HL-60 (cell line): Measurements from ENCODE around the gene KCNMA1.

Source experiments
- GABPA ChIP-seq: IDR thresholded peaks from 2 replicates; pipeline ENCODE4 v1.6.1; 2012; ENCODE audit warnings: low read depth
- POLR2AphosphoS5 ChIP-seq: IDR thresholded peaks from 2 replicates; pipeline ENCODE4 v1.6.1; 2012; ENCODE audit warnings: low read depth
- TF ChIP-seq, protein P1 (sequence below): IDR thresholded peaks from one replicate; pipeline ENCODE4 v1.5.1; 2011; ENCODE audit warnings: low read length, control low read depth, inconsistent platforms; ENCODE audit not compliant: insufficient read depth
- TF ChIP-seq, protein P2 (sequence below): IDR thresholded peaks from 2 replicates; pipeline ENCODE4 v1.6.1; 2012; ENCODE audit warnings: low read depth; ENCODE audit not compliant: insufficient replicate concordance

DNA sequence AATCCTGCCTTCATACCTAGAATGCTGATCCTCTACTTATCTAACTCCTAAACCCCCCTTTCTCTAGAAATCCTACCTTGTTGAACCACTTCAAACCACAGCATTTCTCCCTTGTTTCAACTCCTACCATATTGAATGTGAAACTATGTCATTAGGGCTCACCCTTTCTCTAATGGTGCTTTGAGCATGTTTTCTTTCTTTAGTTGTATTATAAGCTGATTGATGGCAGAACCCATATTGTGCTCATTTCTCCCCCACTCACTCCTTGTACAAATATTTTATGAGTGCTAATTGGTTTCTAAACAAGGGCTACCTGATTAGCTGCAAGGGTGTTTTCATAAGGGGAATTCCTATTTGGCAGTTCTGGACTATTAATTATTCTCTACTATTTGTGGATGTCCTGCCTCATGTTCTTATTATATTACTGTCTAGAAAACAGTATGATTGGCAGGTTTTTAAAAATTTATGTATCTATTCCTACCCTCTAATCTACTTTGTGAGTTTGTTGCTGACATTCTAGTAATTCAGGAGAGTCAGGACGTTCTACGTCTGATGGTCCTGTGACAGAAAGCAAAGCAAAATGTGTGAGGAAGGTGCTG lies 765.8 kb downstream of the KCNMA1 start:
- TF ChIP-seq, protein P1, sequence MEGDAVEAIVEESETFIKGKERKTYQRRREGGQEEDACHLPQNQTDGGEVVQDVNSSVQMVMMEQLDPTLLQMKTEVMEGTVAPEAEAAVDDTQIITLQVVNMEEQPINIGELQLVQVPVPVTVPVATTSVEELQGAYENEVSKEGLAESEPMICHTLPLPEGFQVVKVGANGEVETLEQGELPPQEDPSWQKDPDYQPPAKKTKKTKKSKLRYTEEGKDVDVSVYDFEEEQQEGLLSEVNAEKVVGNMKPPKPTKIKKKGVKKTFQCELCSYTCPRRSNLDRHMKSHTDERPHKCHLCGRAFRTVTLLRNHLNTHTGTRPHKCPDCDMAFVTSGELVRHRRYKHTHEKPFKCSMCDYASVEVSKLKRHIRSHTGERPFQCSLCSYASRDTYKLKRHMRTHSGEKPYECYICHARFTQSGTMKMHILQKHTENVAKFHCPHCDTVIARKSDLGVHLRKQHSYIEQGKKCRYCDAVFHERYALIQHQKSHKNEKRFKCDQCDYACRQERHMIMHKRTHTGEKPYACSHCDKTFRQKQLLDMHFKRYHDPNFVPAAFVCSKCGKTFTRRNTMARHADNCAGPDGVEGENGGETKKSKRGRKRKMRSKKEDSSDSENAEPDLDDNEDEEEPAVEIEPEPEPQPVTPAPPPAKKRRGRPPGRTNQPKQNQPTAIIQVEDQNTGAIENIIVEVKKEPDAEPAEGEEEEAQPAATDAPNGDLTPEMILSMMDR, result no peak
- TF ChIP-seq POLR2AphosphoS5 (no peak), GABPA (no peak)
- TF ChIP-seq, protein P2, sequence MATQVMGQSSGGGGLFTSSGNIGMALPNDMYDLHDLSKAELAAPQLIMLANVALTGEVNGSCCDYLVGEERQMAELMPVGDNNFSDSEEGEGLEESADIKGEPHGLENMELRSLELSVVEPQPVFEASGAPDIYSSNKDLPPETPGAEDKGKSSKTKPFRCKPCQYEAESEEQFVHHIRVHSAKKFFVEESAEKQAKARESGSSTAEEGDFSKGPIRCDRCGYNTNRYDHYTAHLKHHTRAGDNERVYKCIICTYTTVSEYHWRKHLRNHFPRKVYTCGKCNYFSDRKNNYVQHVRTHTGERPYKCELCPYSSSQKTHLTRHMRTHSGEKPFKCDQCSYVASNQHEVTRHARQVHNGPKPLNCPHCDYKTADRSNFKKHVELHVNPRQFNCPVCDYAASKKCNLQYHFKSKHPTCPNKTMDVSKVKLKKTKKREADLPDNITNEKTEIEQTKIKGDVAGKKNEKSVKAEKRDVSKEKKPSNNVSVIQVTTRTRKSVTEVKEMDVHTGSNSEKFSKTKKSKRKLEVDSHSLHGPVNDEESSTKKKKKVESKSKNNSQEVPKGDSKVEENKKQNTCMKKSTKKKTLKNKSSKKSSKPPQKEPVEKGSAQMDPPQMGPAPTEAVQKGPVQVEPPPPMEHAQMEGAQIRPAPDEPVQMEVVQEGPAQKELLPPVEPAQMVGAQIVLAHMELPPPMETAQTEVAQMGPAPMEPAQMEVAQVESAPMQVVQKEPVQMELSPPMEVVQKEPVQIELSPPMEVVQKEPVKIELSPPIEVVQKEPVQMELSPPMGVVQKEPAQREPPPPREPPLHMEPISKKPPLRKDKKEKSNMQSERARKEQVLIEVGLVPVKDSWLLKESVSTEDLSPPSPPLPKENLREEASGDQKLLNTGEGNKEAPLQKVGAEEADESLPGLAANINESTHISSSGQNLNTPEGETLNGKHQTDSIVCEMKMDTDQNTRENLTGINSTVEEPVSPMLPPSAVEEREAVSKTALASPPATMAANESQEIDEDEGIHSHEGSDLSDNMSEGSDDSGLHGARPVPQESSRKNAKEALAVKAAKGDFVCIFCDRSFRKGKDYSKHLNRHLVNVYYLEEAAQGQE, result no peak
